Stomach (tissue), 19 donors: ENCODE data around the gene SMIM31. TPM values are rescaled to one million over a fixed set of nuclear protein-coding genes. Genes with fewer than 3 reads are reported as not detected.

ENCODE experiments used
- DNase-seq, 2 donors: peaks; one replicate each; pipeline versions ENCODE4 v3.0.0 to v3.0.0-alpha.2; 2013 to 2019
- H3K27ac ChIP-seq, 5 donors: fragments of 200-600 bp in 4 of 5; sonication (generic) in 4 of 5; one replicate each; pipeline ENCODE4 v1.5.1; 2013 to 2019; ENCODE audit warnings: mild to moderate bottlenecking in 1 of 5, moderate library complexity in 1 of 5
- H3K27me3 ChIP-seq, 3 donors: fragments of 200-600 bp; sonication (generic); one replicate each; pipeline ENCODE4 v1.5.1; 2017 to 2019; ENCODE audit warnings: mixed run types in 1 of 3
- H3K36me3 ChIP-seq, 4 donors: fragments of 200-600 bp; sonication (generic); 1 replicate in 3 of 4; 2 replicates in 1 of 4; pipeline ENCODE4 v1.5.1; 2016 to 2019
- H3K4me1 ChIP-seq, 4 donors: fragments of 200-600 bp; sonication (generic); one replicate each; pipeline ENCODE4 v1.5.1; 2016 to 2019
- H3K4me3 ChIP-seq, 4 donors: fragments of 200-600 bp; sonication (generic) in 3 of 4; one replicate each; pipeline ENCODE4 v1.5.1; 2016 to 2019; ENCODE audit warnings: mild to moderate bottlenecking in 1 of 4
- H3K9me3 ChIP-seq, 4 donors: fragments of 200-600 bp; sonication (generic); one replicate each; pipeline ENCODE4 v1.5.1; 2016 to 2019
- CTCF ChIP-seq, 7 experiments: fragments of 450-650 bp in 4 of 7; fragments of 200-600 bp in 3 of 7; sonication (generic) in 3 of 7; IDR thresholded peaks; one replicate each; pipeline ENCODE4 v1.5.1; 2016 to 2019; ENCODE audit warnings: antibody characterized with exemption in 7 of 7, control low read depth in 2 of 7, mild to moderate bottlenecking in 1 of 7
- EP300 ChIP-seq: sonication (generic); formaldehyde crosslinking; IDR thresholded peaks from one replicate; pipeline ENCODE4 v1.6.1; 2017; ENCODE audit warnings: antibody characterized with exemption
- POLR2A ChIP-seq, 4 donors: fragments of 450-650 bp; IDR thresholded peaks; one replicate each; pipeline ENCODE4 v1.6.1; 2016; ENCODE audit warnings: antibody characterized with exemption in 4 of 4, control low read depth in 2 of 4, mild to moderate bottlenecking in 1 of 4, moderate library complexity in 1 of 4
- POLR2AphosphoS5 ChIP-seq, 3 donors: sonication (generic); formaldehyde crosslinking; IDR thresholded peaks; one replicate each; pipeline ENCODE4 v1.6.1; 2016; ENCODE audit warnings: antibody characterized with exemption in 3 of 3
- WGBS, 5 donors: extraction: QIAGEN DNeasy Blood & Tissue Kit in 3 of 5; methylation state at CpG; one replicate each; pipeline versions ENCODE4 v1.1.5 to v1.1.7; 2013 to 2018; 5-methylcytosine and 5-hydroxymethylcytosine counted together
- intact Hi-C: fragments of 100-400 bp; cut with DNase I; formaldehyde crosslinking; loops from one replicate; pipeline ENCODE4 v1.15.1; 2023; ENCODE audit warnings: low total_unique reads
- long read RNA-seq, 10 donors: transcript quantifications; one replicate each; lab custom pipeline, GENCODE V29; 2026
- polyA plus RNA-seq, 3 donors: library from polyadenylated mRNA; stranded (reverse); fragments of 200-250 nt; gene quantifications; one replicate each; pipeline ENCODE4 v1.2.3, GENCODE V29; 2013
- total RNA-seq, 5 donors: library from RNA; depleted of rRNA; stranded (reverse); fragments of >200 nt; gene quantifications; one replicate each; pipeline versions ENCODE4 v1.1.0 to v1.2.3, GENCODE V29; 2014 to 2016
- donor health status: healthy with polysubstance abuse.
- donor health status: Bipolar disorder and iron deficiency.
- donor health status: healthy.

SMIM31 gene
- total RNA-seq (10 to 100 TPM in 1 of 5 donors, under 1 TPM in 1, not detected in 3; 0.92 to 21.7 TPM), polyA plus RNA-seq (1 to 10 TPM in 1 of 3 donors, under 1 TPM in 1, not detected in 1; 0.70 to 1.6 TPM)
- long read RNA-seq, donor 1, partial matches to known transcripts: 0 of 1 reads
- long read RNA-seq, donor 1, other reads (novel, unspliced or antisense): 0 of 1 reads
- long read RNA-seq, donor 2, partial matches to known transcripts: 0 of 3 reads
- long read RNA-seq, donor 2, other reads (novel, unspliced or antisense): 0 of 3 reads
- long read RNA-seq, donor 3: 0 reads
- long read RNA-seq, donor 4: 0 reads
- long read RNA-seq, donor 5: 0 reads
- long read RNA-seq, donor 6, partial matches to known transcripts: 0 of 1 reads
- long read RNA-seq, donor 6, other reads (novel, unspliced or antisense): 0 of 1 reads
- long read RNA-seq, donor 7, partial matches to known transcripts: 0 of 4 reads
- long read RNA-seq, donor 7, other reads (novel, unspliced or antisense): 0 of 4 reads
- long read RNA-seq, donor 8: 0 reads
- long read RNA-seq, donor 9: 0 reads
- long read RNA-seq, donor 10, partial matches to known transcripts: 0 of 1 reads
- long read RNA-seq, donor 10, other reads (novel, unspliced or antisense): 0 of 1 reads

- DNase-seq: peak in 1 of 2 donors; percentile 82
- peaks cover 0 to 4% (median 0%) of the 10 kb centered on the region in 4 donors for H3K4me1 ChIP-seq
- H3K9me3 ChIP-seq: peaks cover 3 to 16% (median 14%) of the 10 kb centered on the region in 4 donors
- H3K27me3 ChIP-seq: no peaks in the 10 kb centered on the region
- WGBS, 5 donors: 19 to 34% (median 21%) methylated on average over 7 of the region's 7 CpGs
- peak within 1 kb of the TSS in 4 of 5 donors; percentile 16 to 69 (median 48) for H3K27ac ChIP-seq
- H3K36me3 ChIP-seq: no peaks in the 10 kb centered on the region
- intact Hi-C loops: no loop called here
- TF ChIP-seq POLR2AphosphoS5 (IDR thresholded peaks at IDR 0.05) (peak in 1 of 3 donors; percentile 55), EP300 (no peak), POLR2A (IDR thresholded peaks at IDR 0.05) (no peak)
- H3K4me3 ChIP-seq: peak within 1 kb of the TSS in 2 of 4 donors; percentile 3 to 7
These were observed at the start of gene SMIM31 for GRCh38 chr4:164753873-164754488. Gene SMIM31, plus strand, starts transcription at chr4:164754131. Its CDS starts 16,313 bp downstream, at chr4:164770444.

- Histone ChIP-seq H3K27me3 (no peaks in the 10 kb centered on the region), H3K4me1 (no peaks in the 10 kb centered on the region)
- 71 to 76% (median 73%) methylated on average over 4 of the region's 4 CpGs for WGBS, 5 donors
These were observed 47.3 kb upstream of the SMIM31 start for GRCh38 chr4:164706675-164707074.

GRCh38 chr4:164716901-164717300 lies 37.0 kb upstream of the SMIM31 start:
- H3K4me1 ChIP-seq: no peaks in the 10 kb centered on the region
- H3K27me3 ChIP-seq: no peaks in the 10 kb centered on the region
- TF ChIP-seq POLR2AphosphoS5 (IDR thresholded peaks at IDR 0.05) (no peak), EP300 (no peak), POLR2A (IDR thresholded peaks at IDR 0.05) (no peak), CTCF (IDR thresholded peaks at IDR 0.05) (no peak)
- no peaks in the 10 kb centered on the region for H3K9me3 ChIP-seq
- no peak overlapping the region for H3K4me3 ChIP-seq
- H3K36me3 ChIP-seq: no peaks in the 10 kb centered on the region
- WGBS, 5 donors: 81 to 96% (median 90%) methylated on average over 3 of the region's 3 CpGs
- intact Hi-C loops: no loop called here
- DNase-seq: no peak
- no peak overlapping the region for H3K27ac ChIP-seq

More at GRCh38 chr4:164706675-164707074, 47.3 kb upstream of the SMIM31 start:
- TF ChIP-seq POLR2A (IDR thresholded peaks at IDR 0.05) (no peak), POLR2AphosphoS5 (IDR thresholded peaks at IDR 0.05) (no peak), CTCF (IDR thresholded peaks at IDR 0.05) (no peak), EP300 (no peak)
- H3K36me3 ChIP-seq: no peaks in the 10 kb centered on the region
- intact Hi-C loops: no loop called here
- H3K9me3 ChIP-seq: no peaks in the 10 kb centered on the region
- no peak overlapping the region for H3K4me3 ChIP-seq
- DNase-seq: no peak
- H3K27ac ChIP-seq: no peak overlapping the region

GRCh38 chr4:164718827-164719226 lies 35.1 kb upstream of the SMIM31 start:
- Histone ChIP-seq H3K9me3 (no peaks in the 10 kb centered on the region), H3K27ac (no peak overlapping the region), H3K36me3 (no peaks in the 10 kb centered on the region), H3K4me3 (no peak overlapping the region), H3K27me3 (no peaks in the 10 kb centered on the region), H3K4me1 (no peaks in the 10 kb centered on the region)
- DNase-seq: no peak
- TF ChIP-seq POLR2A (IDR thresholded peaks at IDR 0.05) (no peak), POLR2AphosphoS5 (IDR thresholded peaks at IDR 0.05) (no peak), CTCF (IDR thresholded peaks at IDR 0.05) (no peak), EP300 (no peak)
- intact Hi-C loops: no loop called here
- WGBS, 5 donors: 89 to 96% (median 94%) methylated on average over 2 of the region's 2 CpGs
